Measurements from ENCODE around the gene SLC5A5.
"Not testable (repeated sequence)": the region's sequence is repeated elsewhere in the genome, so short reads cannot be mapped to it uniquely, and the experiment has no call there.

Gene SLC5A5

GRCh38 chr19:17915940-17916593 is 44.3 kb downstream of the SLC5A5 start:
- no peak for FAIRE-seq
- no peak for DNase-seq (ENCODE audit: extremely low spot score, insufficient read length, low read depth)

- not testable (repeated sequence) for FAIRE-seq; DNase-seq (ENCODE audit: extremely low spot score, insufficient read length, low read depth)
Observed at GRCh38 chr19:17918151-17918550, 46.4 kb downstream of the SLC5A5 start.

GRCh38 chr19:17919122-17919521 is 47.4 kb downstream of the SLC5A5 start:
- FAIRE-seq; DNase-seq (ENCODE audit: extremely low spot score, insufficient read length, low read depth): not testable (repeated sequence)

- no peak for FAIRE-seq
- no peak for DNase-seq (ENCODE audit: extremely low spot score, insufficient read length, low read depth)
Observed at GRCh38 chr19:17920527-17920926, 48.8 kb downstream of the SLC5A5 start.

GRCh38 chr19:17922138-17922537 is 50.4 kb downstream of the SLC5A5 start:
- DNase-seq (ENCODE audit: extremely low spot score, insufficient read length, low read depth) (no peak), FAIRE-seq (no peak)

- DNase-seq (ENCODE audit: extremely low spot score, insufficient read length, low read depth) (no peak), FAIRE-seq (no peak)
Observed at GRCh38 chr19:17926044-17926443, 54.3 kb downstream of the SLC5A5 start.

- FAIRE-seq (peak; percentile 59), DNase-seq (ENCODE audit: extremely low spot score, insufficient read length, low read depth) (no peak)
Observed at GRCh38 chr19:17929056-17929455, 57.3 kb downstream of the SLC5A5 start.

- no peak for FAIRE-seq
- no peak for DNase-seq (ENCODE audit: extremely low spot score, insufficient read length, low read depth)
Observed at GRCh38 chr19:17931532-17932191, 59.9 kb downstream of the SLC5A5 start.

- FAIRE-seq, result peak; percentile 80
- DNase-seq (ENCODE audit: extremely low spot score, insufficient read length, low read depth), result peak; percentile 86
Observed at GRCh38 chr19:17932485-17933338, 61.0 kb downstream of the SLC5A5 start, which contains the start of gene CCDC124. CCDC124 (plus strand) TSS chr19:17933015; CDS start chr19:17936421, 3,406 bp downstream.

- FAIRE-seq (no peak), DNase-seq (ENCODE audit: extremely low spot score, insufficient read length, low read depth) (no peak)
Observed at GRCh38 chr19:17933414-17934129, 61.8 kb downstream of the SLC5A5 start.

- DNase-seq (ENCODE audit: extremely low spot score, insufficient read length, low read depth), result no peak
- FAIRE-seq, result no peak
Observed at GRCh38 chr19:17936379-17936778, 64.6 kb downstream of the SLC5A5 start.

- no peak for FAIRE-seq
- DNase-seq (ENCODE audit: extremely low spot score, insufficient read length, low read depth), result no peak
Observed at GRCh38 chr19:17937371-17937900, 65.7 kb downstream of the SLC5A5 start.

GRCh38 chr19:17938092-17938845 is 66.5 kb downstream of the SLC5A5 start:
- DNase-seq (ENCODE audit: extremely low spot score, insufficient read length, low read depth) (no peak), FAIRE-seq (peak; percentile 87)

- no peak for DNase-seq (ENCODE audit: extremely low spot score, insufficient read length, low read depth)
- no peak for FAIRE-seq
Observed at GRCh38 chr19:17942181-17942580, 70.4 kb downstream of the SLC5A5 start.

- FAIRE-seq, result no peak
- no peak for DNase-seq (ENCODE audit: extremely low spot score, insufficient read length, low read depth)
Observed at GRCh38 chr19:17942582-17943273, 71.0 kb downstream of the SLC5A5 start.

- FAIRE-seq (no peak), DNase-seq (ENCODE audit: extremely low spot score, insufficient read length, low read depth) (no peak)
Observed at GRCh38 chr19:17943274-17944221, 71.8 kb downstream of the SLC5A5 start.

- DNase-seq (ENCODE audit: extremely low spot score, insufficient read length, low read depth), result no peak
- FAIRE-seq, result no peak
Observed at GRCh38 chr19:17944301-17944700, 72.6 kb downstream of the SLC5A5 start.

Measured in GM18507 (cell line).